Activated CD4-positive, alpha-beta memory T cell treated with anti-CD3 and anti-CD28 coated beads for 36 hours (primary cell): Measurements from ENCODE around the gene PDAP1. TPM values are rescaled to one million over a fixed set of nuclear protein-coding genes. Genes with fewer than 3 reads are reported as not detected.
"Not testable (repeated sequence)": the region's sequence is repeated elsewhere in the genome, so short reads cannot be mapped to it uniquely, and the experiment has no call there.

Source experiments
- CTCF ChIA-PET: fragments of 350-600 bp; sonication (Branson Sonifier 250); formaldehyde crosslinking; loops from one replicate; lab custom pipeline; 2021; ENCODE audit warnings: antibody characterized with exemption, inconsistent platforms; lab: Charles Lee
- POLR2A ChIA-PET: fragments of 350-600 bp; sonication (Branson Sonifier 250); formaldehyde crosslinking; loops from one replicate; lab custom pipeline; 2021; ENCODE audit warnings: antibody characterized with exemption; lab: Charles Lee
- DNase-seq: peaks from one replicate; pipeline ENCODE4 v3.0.0-alpha.2; 2020
- H3K27ac Mint-ChIP-seq: one replicate; pipeline ENCODE4 v1.8.0; 2021; ENCODE audit warnings: mixed read lengths
- H3K27me3 Mint-ChIP-seq: one replicate; pipeline ENCODE4 v1.8.0; 2021; ENCODE audit warnings: mixed read lengths
- H3K36me3 Mint-ChIP-seq: one replicate; pipeline ENCODE4 v1.8.0; 2021; ENCODE audit warnings: mixed read lengths
- H3K4me1 Mint-ChIP-seq: one replicate; pipeline ENCODE4 v1.8.0; 2021; ENCODE audit warnings: low read depth, mixed read lengths
- H3K4me3 Mint-ChIP-seq: one replicate; pipeline ENCODE4 v1.8.0; 2021; ENCODE audit warnings: mild to moderate bottlenecking, mixed read lengths
- H3K9me3 Mint-ChIP-seq: one replicate; pipeline ENCODE4 v1.8.0; 2021; ENCODE audit warnings: mixed read lengths
- intact Hi-C: fragments of 100-400 bp; cut with micrococcal nuclease; formaldehyde crosslinking; loops from one replicate; pipeline ENCODE4 v1.15.1; 2023
- total RNA-seq, 2 experiments: library from RNA; stranded (reverse); gene quantifications; one replicate each; pipeline ENCODE4 v1.2.3, GENCODE V29; 2021

The PDAP1 gene
- total RNA-seq, 2 experiments from 2014 or later = 149 to 162 TPM

GRCh38 chr7:99422186-99422585 lies 13.8 kb upstream of the PDAP1 start:
- no peak overlapping the region for H3K27ac Mint-ChIP-seq
- H3K4me3 Mint-ChIP-seq = no peak overlapping the region
- POLR2A ChIA-PET = interaction anchor here (0.6 to 1.0 kb wide), 3 partner anchors 11 to 136 kb away, joined by 3 to 7 read pairs (median 3); no protein-coding TSS in a partner anchor

GRCh38 chr7:99420986-99421385 lies 12.6 kb upstream of the PDAP1 start:
- H3K4me3 Mint-ChIP-seq = no peak overlapping the region
- ChIA-PET CTCF (no interaction called here), POLR2A (interaction anchor here (2.1 kb wide), 1 partner anchor 13 kb away, joined by 7 read pairs; the partner anchor contains the start of genes BUD31 and PDAP1)
- H3K9me3 Mint-ChIP-seq = no peaks in the 10 kb centered on the region
- intact Hi-C loops = no loop called here
- no peak for DNase-seq
- peaks cover 28% of the 10 kb centered on the region for H3K36me3 Mint-ChIP-seq
- no peaks in the 10 kb centered on the region for H3K27me3 Mint-ChIP-seq
- peaks cover 3% of the 10 kb centered on the region for H3K4me1 Mint-ChIP-seq
- no peak overlapping the region for H3K27ac Mint-ChIP-seq

More at GRCh38 chr7:99422186-99422585, 13.8 kb upstream of the PDAP1 start:
- Mint-ChIP-seq H3K36me3 (peaks cover 21% of the 10 kb centered on the region), H3K4me1 (no peaks in the 10 kb centered on the region), H3K9me3 (no peaks in the 10 kb centered on the region), H3K27me3 (no peaks in the 10 kb centered on the region)
- CTCF ChIA-PET = no interaction called here
- intact Hi-C loops = no loop called here
- DNase-seq = no peak

GRCh38 chr7:99420213-99420612 lies 11.8 kb upstream of the PDAP1 start:
- no peaks in the 10 kb centered on the region for H3K9me3 Mint-ChIP-seq
- peaks cover 27% of the 10 kb centered on the region for H3K36me3 Mint-ChIP-seq
- peaks cover 6% of the 10 kb centered on the region for H3K4me1 Mint-ChIP-seq
- no peak overlapping the region for H3K27ac Mint-ChIP-seq
- ChIA-PET POLR2A (interaction anchor here (0.6 to 2.1 kb wide), 3 partner anchors 12 to 77 kb away, joined by 3 to 7 read pairs (median 3); partner anchors contain the start of genes BUD31 and PDAP1), CTCF (interaction anchor here (0.8 kb wide), 1 partner anchor 44 kb away, joined by 3 read pairs; no protein-coding TSS in a partner anchor)
- H3K27me3 Mint-ChIP-seq = no peaks in the 10 kb centered on the region
- no peak overlapping the region for H3K4me3 Mint-ChIP-seq
- intact Hi-C loops = no loop called here
- no peak for DNase-seq

- DNase-seq = no peak
- Mint-ChIP-seq H3K9me3 (no peaks in the 10 kb centered on the region), H3K4me3 (no peak overlapping the region), H3K4me1 (peaks cover 8% of the 10 kb centered on the region), H3K27ac (no peak overlapping the region), H3K27me3 (no peaks in the 10 kb centered on the region), H3K36me3 (peaks cover 33% of the 10 kb centered on the region)
- intact Hi-C loops = no loop called here
- POLR2A ChIA-PET = interaction anchor here (2.1 kb wide), 1 partner anchor 12 kb away, joined by 7 read pairs; the partner anchor contains the start of genes BUD31 and PDAP1
- CTCF ChIA-PET = interaction anchor here (0.8 kb wide), 1 partner anchor 44 kb away, joined by 3 read pairs; no protein-coding TSS in a partner anchor
These were observed 11.1 kb upstream of the PDAP1 start for GRCh38 chr7:99419323-99420021.

- peaks cover 9% of the 10 kb centered on the region for H3K4me1 Mint-ChIP-seq
- ChIA-PET CTCF (no interaction called here), POLR2A (no interaction called here)
- intact Hi-C loops = no loop called here
- H3K27ac Mint-ChIP-seq = no peak overlapping the region
- H3K9me3 Mint-ChIP-seq = no peaks in the 10 kb centered on the region
- peaks cover 34% of the 10 kb centered on the region for H3K36me3 Mint-ChIP-seq
- no peaks in the 10 kb centered on the region for H3K27me3 Mint-ChIP-seq
- no peak for DNase-seq
- no peak overlapping the region for H3K4me3 Mint-ChIP-seq
These were observed 9.9 kb upstream of the PDAP1 start for GRCh38 chr7:99418260-99418659.

GRCh38 chr7:99415513-99416127 lies 7.2 kb upstream of the PDAP1 start:
- CTCF ChIA-PET = interaction anchor here (0.8 to 1.0 kb wide), 3 partner anchors 8 to 33 kb away, joined by 3 to 4 read pairs (median 3); no protein-coding TSS in a partner anchor
- H3K27ac Mint-ChIP-seq = peak overlapping the region; percentile 16
- peaks cover 52% of the 10 kb centered on the region for H3K36me3 Mint-ChIP-seq
- POLR2A ChIA-PET, H3K27me3 Mint-ChIP-seq, H3K4me3 Mint-ChIP-seq, intact Hi-C loops, H3K9me3 Mint-ChIP-seq: not testable (repeated sequence)
- peaks cover 16% of the 10 kb centered on the region for H3K4me1 Mint-ChIP-seq
- peak; percentile 50 for DNase-seq

GRCh38 chr7:99410635-99411034 lies 2.2 kb upstream of the PDAP1 start:
- H3K27me3 Mint-ChIP-seq = no peaks in the 10 kb centered on the region
- H3K27ac Mint-ChIP-seq = peak overlapping the region; percentile 58
- intact Hi-C loops = no loop called here
- H3K36me3 Mint-ChIP-seq = peaks cover 38% of the 10 kb centered on the region
- ChIA-PET POLR2A (no interaction called here), CTCF (no interaction called here)
- no peaks in the 10 kb centered on the region for H3K9me3 Mint-ChIP-seq
- H3K4me3 Mint-ChIP-seq = peak overlapping the region; percentile 99
- no peak for DNase-seq
- peaks cover 36% of the 10 kb centered on the region for H3K4me1 Mint-ChIP-seq

- DNase-seq = no peak
- CTCF ChIA-PET = no interaction called here
- POLR2A ChIA-PET = interaction anchor here (1.2 to 3.6 kb wide), 6 partner anchors 10 to 80 kb away, joined by 3 to 27 read pairs (median 8); partner anchors contain the start of gene ARPC1B
- Mint-ChIP-seq H3K4me3 (peak overlapping the region; percentile 99), H3K9me3 (no peaks in the 10 kb centered on the region), H3K27me3 (no peaks in the 10 kb centered on the region), H3K36me3 (peaks cover 33% of the 10 kb centered on the region), H3K27ac (peak overlapping the region; percentile 99), H3K4me1 (peaks cover 37% of the 10 kb centered on the region)
- intact Hi-C loops = loop anchor here (2.0 to 10.0 kb wide), 5 partner anchors 17 to 1019 kb away; partner anchors contain the start of genes FAM200A, MEPCE, ZCWPW1 and ZNF394
These were observed 1.4 kb upstream of the PDAP1 start for GRCh38 chr7:99409806-99410205.

GRCh38 chr7:99409192-99409572 lies 785 bp upstream of the PDAP1 start:
- Mint-ChIP-seq H3K36me3 (peaks cover 32% of the 10 kb centered on the region), H3K27ac (peak overlapping the region; percentile 99), H3K9me3 (no peaks in the 10 kb centered on the region), H3K4me3 (peak overlapping the region; percentile 99), H3K27me3 (no peaks in the 10 kb centered on the region), H3K4me1 (peaks cover 39% of the 10 kb centered on the region)
- ChIA-PET CTCF (interaction anchor here (0.6 kb wide), 1 partner anchor 156 kb away, joined by 5 read pairs; no protein-coding TSS in a partner anchor), POLR2A (interaction anchor here (0.5 to 3.6 kb wide), 16 partner anchors 9 to 1767 kb away, joined by 3 to 27 read pairs (median 5); partner anchors contain the start of genes ARPC1B, CPSF4, PTCD1 and ZNF655)
- DNase-seq = peak; percentile 30
- intact Hi-C loops = loop anchor here (2.0 to 10.0 kb wide), 5 partner anchors 16 to 1020 kb away; partner anchors contain the start of genes FAM200A, MEPCE, ZCWPW1 and ZNF394

GRCh38 chr7:99407872-99408378 lies 472 bp downstream of the PDAP1 start:
- ChIA-PET POLR2A (interaction anchor here (1.1 to 3.6 kb wide), 11 partner anchors 9 to 150 kb away, joined by 3 to 27 read pairs (median 7); partner anchors contain the start of genes ARPC1A, ARPC1B, CPSF4 and PTCD1), CTCF (interaction anchor here (0.6 to 2.0 kb wide), 7 partner anchors 8 to 351 kb away, joined by 3 to 5 read pairs (median 4); partner anchors contain the start of gene ZKSCAN5)
- Mint-ChIP-seq H3K9me3 (no peaks in the 10 kb centered on the region), H3K27ac (peak overlapping the region; percentile 99), H3K4me3 (peak overlapping the region; percentile 99), H3K27me3 (no peaks in the 10 kb centered on the region), H3K36me3 (peaks cover 36% of the 10 kb centered on the region), H3K4me1 (peaks cover 37% of the 10 kb centered on the region)
- intact Hi-C loops = loop anchor here (1.0 to 10.0 kb wide), 9 partner anchors 15 to 1021 kb away; partner anchors contain the start of genes ARPC1B, CPSF4, FAM200A and MEPCE
- DNase-seq = peak; percentile 58

GRCh38 chr7:99406557-99406956 lies 1.8 kb downstream of the PDAP1 start:
- DNase-seq = no peak
- intact Hi-C loops = loop anchor here (10.0 kb wide), 1 partner anchor 148 kb away; the partner anchor contains the start of genes FAM200A and ZNF655
- no peaks in the 10 kb centered on the region for H3K9me3 Mint-ChIP-seq
- no peaks in the 10 kb centered on the region for H3K27me3 Mint-ChIP-seq
- peak overlapping the region; percentile 99 for H3K27ac Mint-ChIP-seq
- CTCF ChIA-PET = interaction anchor here (0.7 to 2.0 kb wide), 7 partner anchors 9 to 98 kb away, joined by 3 to 5 read pairs (median 4); partner anchors contain the start of gene ZKSCAN5
- H3K4me1 Mint-ChIP-seq = peaks cover 37% of the 10 kb centered on the region
- POLR2A ChIA-PET = interaction anchor here (1.5 to 3.6 kb wide), 5 partner anchors 8 to 32 kb away, joined by 7 to 27 read pairs (median 8); partner anchors contain the start of gene ARPC1B
- peaks cover 33% of the 10 kb centered on the region for H3K36me3 Mint-ChIP-seq
- H3K4me3 Mint-ChIP-seq = peak overlapping the region; percentile 44
